Coronary artery (tissue), 2 donors: ENCODE data around the gene SLC24A1.

Experiments used
- DNase-seq: peaks from one replicate; pipeline ENCODE4 v3.0.0-alpha.2; 2017; ENCODE audit warnings: low spot score
- H3K27ac ChIP-seq, 2 donors: fragments of 200-600 bp; sonication (generic); one replicate each; pipeline ENCODE4 v1.5.1; 2016 to 2019
- H3K4me3 ChIP-seq: fragments of 200-600 bp; sonication (generic); 2 replicates; pipeline ENCODE4 v1.5.1; 2016; ENCODE audit warnings: mild to moderate bottlenecking, moderate library complexity
- CTCF ChIP-seq: fragments of 200-600 bp; sonication (generic); IDR thresholded peaks from one replicate; pipeline ENCODE4 v1.5.1; 2019; ENCODE audit warnings: antibody characterized with exemption

Gene SLC24A1

GRCh38 chr15:65688462-65688861 lies 66.7 kb downstream of the SLC24A1 start:
- no peak overlapping the region for H3K27ac ChIP-seq
- TF ChIP-seq CTCF, result no peak
- no peak for DNase-seq
- H3K4me3 ChIP-seq, result no peak overlapping the region

GRCh38 chr15:65690173-65690572 lies 68.4 kb downstream of the SLC24A1 start:
- H3K27ac ChIP-seq, result no peak overlapping the region
- TF ChIP-seq CTCF, result no peak
- H3K4me3 ChIP-seq, result no peak overlapping the region
- DNase-seq, result no peak

- H3K4me3 ChIP-seq, result no peak overlapping the region
Observed at GRCh38 chr15:65690778-65691177, 69.0 kb downstream of the SLC24A1 start.

GRCh38 chr15:65695081-65695480 lies 73.3 kb downstream of the SLC24A1 start:
- H3K27ac ChIP-seq, result no peak overlapping the region
- no peak for DNase-seq
- no peak for TF ChIP-seq CTCF
- no peak overlapping the region for H3K4me3 ChIP-seq

More at GRCh38 chr15:65690778-65691177, 69.0 kb downstream of the SLC24A1 start:
- no peak for TF ChIP-seq CTCF
- no peak for DNase-seq
- H3K27ac ChIP-seq, result no peak overlapping the region
